CD4-positive, alpha-beta memory T cell (primary cell): Measurements from ENCODE around the gene PVALEF. TPM values are rescaled to one million over a fixed set of nuclear protein-coding genes. Genes with fewer than 3 reads are reported as not detected.

Experiments
- CTCF ChIA-PET: fragments of 350-600 bp; sonication (Branson Sonifier 250); formaldehyde crosslinking; loops from one replicate; lab custom pipeline; 2021; ENCODE audit warnings: inconsistent platforms; ENCODE audit not compliant: partially characterized antibody; lab: Charles Lee
- POLR2A ChIA-PET: fragments of 350-600 bp; sonication (Branson Sonifier 250); formaldehyde crosslinking; loops from one replicate; lab custom pipeline; 2021; ENCODE audit not compliant: partially characterized antibody; lab: Charles Lee
- DNase-seq, 5 donors: peaks; one replicate each; pipeline versions ENCODE4 v3.0.0 to v3.0.0-alpha.2; 2020 to 2022; ENCODE audit warnings: mixed read lengths in 1 of 5
- H3K27ac ChIP-seq: one replicate; pipeline ENCODE4 v1.7.0; 2013; ENCODE audit warnings: low read depth, low read length
- H3K27me3 ChIP-seq: 2 replicates; pipeline ENCODE4 v1.7.0; 2013; ENCODE audit warnings: mild to moderate bottlenecking, low read length, moderate library complexity; ENCODE audit not compliant: insufficient read depth
- H3K36me3 ChIP-seq: 2 replicates; pipeline ENCODE4 v1.7.0; 2013; ENCODE audit warnings: mild to moderate bottlenecking, low read length, moderate library complexity; ENCODE audit not compliant: insufficient read depth
- H3K4me1 ChIP-seq: 2 replicates; pipeline ENCODE4 v1.7.0; 2013; ENCODE audit warnings: mild to moderate bottlenecking, low read length, moderate library complexity; ENCODE audit not compliant: insufficient read depth
- H3K4me3 ChIP-seq, 2 donors: one replicate each; pipeline ENCODE4 v1.7.0; 2013; ENCODE audit warnings: low read length in 2 of 2, mild to moderate bottlenecking in 1 of 2
- H3K9me3 ChIP-seq, 2 donors: one replicate each; pipeline ENCODE4 v1.7.0; 2013; ENCODE audit warnings: low read length in 2 of 2, control low read depth in 1 of 2; ENCODE audit not compliant: control insufficient read depth in 1 of 2
- H3K27ac Mint-ChIP-seq, 7 donors: one replicate each; pipeline ENCODE4 v1.8.0; 2020 to 2021; ENCODE audit warnings: mixed read lengths in 7 of 7, mild to moderate bottlenecking in 6 of 7, inconsistent platforms in 3 of 7, moderate library complexity in 3 of 7
- H3K27me3 Mint-ChIP-seq, 2 donors: one replicate each; pipeline ENCODE4 v1.8.0; 2020 to 2021; ENCODE audit warnings: mixed read lengths in 2 of 2
- H3K36me3 Mint-ChIP-seq, 2 donors: one replicate each; pipeline ENCODE4 v1.8.0; 2020 to 2021; ENCODE audit warnings: mixed read lengths in 2 of 2, inconsistent platforms in 1 of 2, mild to moderate bottlenecking in 1 of 2
- H3K4me1 Mint-ChIP-seq, 4 donors: one replicate each; pipeline ENCODE4 v1.8.0; 2020 to 2021; ENCODE audit warnings: mixed read lengths in 4 of 4, mild to moderate bottlenecking in 1 of 4
- H3K4me3 Mint-ChIP-seq, 8 donors: one replicate each; pipeline ENCODE4 v1.8.0; 2020 to 2021; ENCODE audit warnings: mixed read lengths in 8 of 8, mild to moderate bottlenecking in 7 of 8, moderate library complexity in 6 of 8, inconsistent platforms in 3 of 8
- H3K9me3 Mint-ChIP-seq, 8 donors: one replicate each; pipeline ENCODE4 v1.8.0; 2020 to 2021; ENCODE audit warnings: mixed read lengths in 8 of 8, mild to moderate bottlenecking in 5 of 8, inconsistent platforms in 3 of 8, moderate library complexity in 1 of 8
- intact Hi-C: fragments of 100-400 bp; cut with micrococcal nuclease; formaldehyde crosslinking; loops from one replicate; pipeline ENCODE4 v1.15.1; 2023
- polyA plus RNA-seq, 2 donors: library from polyadenylated mRNA; unstranded; fragments of 300-500 nt; fragmentation: Illumina TruSeq; gene quantifications; one replicate each; pipeline ENCODE4 v1.2.3, GENCODE V29; 2021
- total RNA-seq, 2 experiments: library from RNA; stranded (reverse); gene quantifications; one replicate each; pipeline ENCODE4 v1.2.3, GENCODE V29; 2021

Gene PVALEF
- total and polyA plus RNA-seq, 4 experiments from 2014 or later = not detected

GRCh38 chr17:81156866-81157805, 8.2 kb upstream of the PVALEF start:
- ChIA-PET CTCF (no interaction called here), POLR2A (no interaction called here)
- Mint-ChIP-seq H3K27me3 (peaks cover 3 to 7% of the 10 kb centered on the region in 2 donors), H3K4me3 (no peak overlapping the region), H3K36me3 (no peaks in the 10 kb centered on the region), H3K4me1 (peaks cover 0 to 8% (median 4%) of the 10 kb centered on the region in 4 donors), H3K27ac (no peak overlapping the region), H3K9me3 (no peaks in the 10 kb centered on the region)
- H3K36me3 ChIP-seq = no peaks in the 10 kb centered on the region
- H3K27ac ChIP-seq = no peak overlapping the region
- no peaks in the 10 kb centered on the region for H3K4me1 ChIP-seq
- DNase-seq = no peak
- intact Hi-C loops = no loop called here
- H3K27me3 ChIP-seq = peaks cover 3% of the 10 kb centered on the region
- H3K9me3 ChIP-seq = no peaks in the 10 kb centered on the region
- no peak overlapping the region for H3K4me3 ChIP-seq

- peaks cover 0 to 6% (median 3%) of the 10 kb centered on the region in 4 donors for H3K4me1 Mint-ChIP-seq
- Histone ChIP-seq H3K4me1 (no peaks in the 10 kb centered on the region), H3K4me3 (no peak overlapping the region), H3K36me3 (no peaks in the 10 kb centered on the region), H3K9me3 (no peaks in the 10 kb centered on the region), H3K27ac (no peak overlapping the region), H3K27me3 (peaks cover 3% of the 10 kb centered on the region)
- no peaks in the 10 kb centered on the region for H3K9me3 Mint-ChIP-seq
- H3K27me3 Mint-ChIP-seq = peaks cover 6 to 7% of the 10 kb centered on the region in 2 donors
- no peak overlapping the region for H3K27ac Mint-ChIP-seq
- no peak for DNase-seq
- ChIA-PET CTCF (no interaction called here), POLR2A (no interaction called here)
- H3K4me3 Mint-ChIP-seq = no peak overlapping the region
- H3K36me3 Mint-ChIP-seq = no peaks in the 10 kb centered on the region
- intact Hi-C loops = no loop called here
Measured at GRCh38 chr17:81157848-81158687, 7.2 kb upstream of the PVALEF start.

- DNase-seq = no peak
- Mint-ChIP-seq H3K4me3 (no peak overlapping the region), H3K27me3 (peaks cover 7 to 8% of the 10 kb centered on the region in 2 donors), H3K9me3 (no peaks in the 10 kb centered on the region), H3K4me1 (peaks cover 0 to 1% (median 0%) of the 10 kb centered on the region in 4 donors), H3K36me3 (no peaks in the 10 kb centered on the region), H3K27ac (no peak overlapping the region)
- Histone ChIP-seq H3K27me3 (peaks cover 3% of the 10 kb centered on the region), H3K4me3 (no peak overlapping the region), H3K4me1 (no peaks in the 10 kb centered on the region), H3K36me3 (no peaks in the 10 kb centered on the region), H3K9me3 (no peaks in the 10 kb centered on the region), H3K27ac (no peak overlapping the region)
- ChIA-PET POLR2A (no interaction called here), CTCF (no interaction called here)
- intact Hi-C loops = no loop called here
Measured at GRCh38 chr17:81158688-81159590, 6.4 kb upstream of the PVALEF start.

GRCh38 chr17:81159611-81160265, 5.6 kb upstream of the PVALEF start:
- H3K27me3 ChIP-seq = peaks cover 3% of the 10 kb centered on the region
- no peaks in the 10 kb centered on the region for H3K36me3 ChIP-seq
- no peak overlapping the region for H3K4me3 ChIP-seq
- ChIA-PET CTCF (no interaction called here), POLR2A (no interaction called here)
- Mint-ChIP-seq H3K27ac (no peak overlapping the region), H3K27me3 (peaks cover 10 to 12% of the 10 kb centered on the region in 2 donors), H3K9me3 (no peaks in the 10 kb centered on the region), H3K36me3 (no peaks in the 10 kb centered on the region), H3K4me3 (no peak overlapping the region), H3K4me1 (peaks cover 0 to 1% (median 0%) of the 10 kb centered on the region in 4 donors)
- H3K4me1 ChIP-seq = no peaks in the 10 kb centered on the region
- DNase-seq = peak in 1 of 5 donors; percentile 28
- intact Hi-C loops = no loop called here
- no peak overlapping the region for H3K27ac ChIP-seq
- no peaks in the 10 kb centered on the region for H3K9me3 ChIP-seq

GRCh38 chr17:81160306-81160705, 5.0 kb upstream of the PVALEF start:
- Mint-ChIP-seq H3K27ac (no peak overlapping the region), H3K4me3 (peak overlapping the region in 1 of 8 donors; percentile 34), H3K36me3 (no peaks in the 10 kb centered on the region), H3K9me3 (no peaks in the 10 kb centered on the region), H3K27me3 (peaks cover 10 to 12% of the 10 kb centered on the region in 2 donors), H3K4me1 (peaks cover 0 to 1% (median 0%) of the 10 kb centered on the region in 4 donors)
- H3K9me3 ChIP-seq = no peaks in the 10 kb centered on the region
- H3K4me3 ChIP-seq = no peak overlapping the region
- no peaks in the 10 kb centered on the region for H3K36me3 ChIP-seq
- no peak overlapping the region for H3K27ac ChIP-seq
- POLR2A ChIA-PET = no interaction called here
- CTCF ChIA-PET = no interaction called here
- DNase-seq = peak in 1 of 5 donors; percentile 16
- intact Hi-C loops = no loop called here
- peaks cover 3% of the 10 kb centered on the region for H3K27me3 ChIP-seq
- no peaks in the 10 kb centered on the region for H3K4me1 ChIP-seq

- ChIA-PET POLR2A (no interaction called here), CTCF (no interaction called here)
- no peaks in the 10 kb centered on the region for H3K9me3 ChIP-seq
- peak overlapping the region in 2 of 7 donors; percentile 36 to 75 for H3K27ac Mint-ChIP-seq
- peaks cover 10 to 12% of the 10 kb centered on the region in 2 donors for H3K27me3 Mint-ChIP-seq
- no peaks in the 10 kb centered on the region for H3K36me3 Mint-ChIP-seq
- peak in 1 of 5 donors; percentile 5 for DNase-seq
- no peaks in the 10 kb centered on the region for H3K4me1 ChIP-seq
- H3K4me3 ChIP-seq = no peak overlapping the region
- H3K9me3 Mint-ChIP-seq = no peaks in the 10 kb centered on the region
- no peaks in the 10 kb centered on the region for H3K36me3 ChIP-seq
- H3K27ac ChIP-seq = no peak overlapping the region
- H3K27me3 ChIP-seq = peaks cover 3% of the 10 kb centered on the region
- peaks cover 0 to 1% (median 0%) of the 10 kb centered on the region in 4 donors for H3K4me1 Mint-ChIP-seq
- intact Hi-C loops = no loop called here
- peak overlapping the region in 2 of 8 donors; percentile 43 to 46 for H3K4me3 Mint-ChIP-seq
Measured at GRCh38 chr17:81160747-81161453, 4.4 kb upstream of the PVALEF start.
